NCI-H187 (cell line): ENCODE data around the gene DAP.

ENCODE experiments used
- DNase-seq, 2 experiments: peaks; one replicate each; lab custom pipeline; 2025; lab: John Stamatoyannopoulos, UW

The DAP gene

GRCh38 chr5:10760096-10760920 is 726 bp downstream of the DAP start:
- DNase-seq, result peak in 1 of 2 experiments; percentile 16

GRCh38 chr5:10759111-10759510 is 1.9 kb downstream of the DAP start:
- DNase-seq, result no peak

GRCh38 chr5:10757922-10758555 is 3.0 kb downstream of the DAP start:
- DNase-seq, result no peak

GRCh38 chr5:10757043-10757442 is 4.0 kb downstream of the DAP start:
- no peak for DNase-seq

GRCh38 chr5:10756549-10756948 is 4.5 kb downstream of the DAP start:
- DNase-seq, result no peak

GRCh38 chr5:10753178-10753577 is 7.9 kb downstream of the DAP start:
- no peak for DNase-seq

DNA sequence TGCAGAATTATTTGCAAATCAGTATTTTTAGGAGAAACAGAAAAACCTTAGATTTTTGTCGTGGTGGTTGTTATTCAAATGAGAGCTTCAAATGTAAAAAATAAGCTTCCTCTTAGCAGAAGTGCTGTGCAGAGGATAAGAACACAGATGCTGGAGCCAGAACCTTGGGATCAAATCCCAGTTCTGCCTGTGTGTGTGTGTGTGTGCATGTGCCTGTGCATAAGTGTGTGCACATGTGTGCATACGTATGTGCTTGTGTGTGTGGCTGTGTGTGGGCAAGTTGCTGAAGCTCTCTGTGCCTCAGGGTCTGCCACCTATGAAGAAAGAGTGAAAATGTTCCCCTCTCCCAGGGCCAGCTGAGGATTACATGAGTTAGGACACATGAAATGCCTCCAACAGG is 8.6 kb downstream of the DAP start:
- DNase-seq, result no peak

DNA sequence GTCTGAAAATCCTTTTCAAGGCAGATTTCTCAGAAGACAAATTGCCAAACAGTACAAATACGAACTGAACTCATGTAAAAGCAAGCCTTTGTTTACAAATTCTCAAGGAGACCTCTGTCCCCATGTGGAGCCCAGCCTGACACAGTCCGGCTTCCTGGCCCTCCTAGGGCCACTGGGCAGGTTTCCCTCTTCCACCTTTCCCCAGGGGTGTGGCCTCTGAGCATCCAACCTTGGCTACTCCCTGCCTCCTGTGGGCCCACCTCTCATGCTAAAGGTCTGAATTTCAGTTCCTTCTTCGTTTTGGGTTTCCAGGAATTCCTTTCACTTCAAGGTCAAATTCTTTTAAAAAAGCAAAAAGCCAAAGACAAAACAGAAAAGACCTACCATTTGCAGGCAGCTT is 10.1 kb downstream of the DAP start:
- DNase-seq, result no peak

GRCh38 chr5:10747678-10748622 is 13.1 kb downstream of the DAP start:
- no peak for DNase-seq

- no peak for DNase-seq
These were observed 14.3 kb downstream of the DAP start for GRCh38 chr5:10746711-10747110.

- DNase-seq, result no peak
These were observed 15.9 kb downstream of the DAP start for GRCh38 chr5:10745133-10745532.

DNA sequence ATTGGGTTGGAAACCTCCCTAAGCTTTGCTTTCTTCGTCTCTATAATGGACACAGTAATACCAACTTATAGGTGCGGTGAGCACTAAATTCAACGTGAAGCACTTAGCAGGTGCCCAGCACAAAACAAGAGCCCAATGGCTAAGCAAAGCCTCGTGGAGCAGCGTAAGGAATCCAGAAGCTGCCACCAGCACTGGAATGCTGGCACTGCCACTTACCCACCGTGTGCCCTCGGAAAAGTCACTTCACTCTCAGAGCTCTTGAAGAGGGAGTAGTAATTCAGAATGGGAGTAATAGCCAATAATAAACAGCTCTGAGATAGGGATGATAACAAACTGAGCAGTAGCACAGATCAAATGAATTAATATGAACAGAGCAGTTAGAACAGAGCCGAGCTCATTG is 16.4 kb downstream of the DAP start:
- no peak for DNase-seq

DNA sequence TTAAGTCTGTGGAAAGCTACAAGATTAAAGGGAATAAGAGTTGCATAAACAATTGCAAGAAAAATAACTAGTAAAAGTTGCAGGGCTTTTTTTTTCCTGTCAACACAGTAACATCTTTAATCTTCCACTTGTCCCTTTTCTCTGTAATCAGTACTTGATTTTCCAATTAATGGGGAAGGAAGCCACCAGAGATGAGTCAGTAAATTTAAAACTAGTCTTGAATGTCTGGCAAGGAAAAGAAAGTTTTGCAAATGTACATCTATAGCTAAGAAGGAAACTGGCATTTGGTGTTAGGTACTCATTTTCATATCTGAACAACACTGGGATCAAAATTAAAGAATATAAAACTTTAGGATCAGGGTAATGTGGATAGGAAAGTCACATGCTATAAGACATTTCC is 17.1 kb downstream of the DAP start:
- DNase-seq, result no peak

GRCh38 chr5:10743526-10743925 is 17.5 kb downstream of the DAP start:
- DNase-seq, result no peak

DNA sequence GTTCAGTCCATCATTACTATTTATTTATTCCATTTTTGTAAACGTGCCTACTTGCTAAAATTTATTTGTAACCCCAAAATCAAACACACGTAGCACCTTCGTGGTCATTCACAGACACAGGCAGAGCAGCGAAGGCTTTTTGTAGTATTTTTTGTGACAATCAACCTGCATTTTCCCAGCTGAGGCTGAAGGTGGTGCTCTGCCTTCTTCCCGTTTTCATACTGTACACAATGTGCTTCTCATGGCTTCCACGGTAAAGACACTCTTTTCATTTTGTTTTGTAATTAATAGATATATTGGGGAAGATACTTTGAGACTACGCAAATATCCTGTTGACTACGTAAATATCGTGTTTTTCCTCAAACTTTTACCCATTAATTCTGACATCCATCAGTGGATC is 19.4 kb downstream of the DAP start:
- no peak for DNase-seq

- no peak for DNase-seq
These were observed 20.6 kb downstream of the DAP start for GRCh38 chr5:10740384-10740783.

DNA sequence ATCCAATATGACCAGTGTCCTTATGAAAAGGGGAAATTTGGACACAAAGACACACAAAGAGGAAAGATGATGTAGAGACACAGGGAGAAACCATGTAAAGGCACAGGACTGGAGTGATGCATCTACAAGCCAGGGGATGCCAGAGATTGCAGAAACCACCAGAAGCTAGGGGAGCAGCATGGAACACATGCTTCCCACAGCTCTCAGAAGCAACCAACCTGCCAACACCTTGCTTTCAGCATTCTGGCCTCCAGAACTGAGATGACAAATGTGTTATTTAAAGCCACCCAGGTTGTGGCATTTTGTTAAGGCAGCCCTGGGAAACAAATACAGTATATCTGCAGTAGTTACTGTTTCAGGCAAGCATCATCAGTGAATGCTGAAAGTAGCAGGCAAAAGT is 23.2 kb downstream of the DAP start:
- no peak for DNase-seq

DNA sequence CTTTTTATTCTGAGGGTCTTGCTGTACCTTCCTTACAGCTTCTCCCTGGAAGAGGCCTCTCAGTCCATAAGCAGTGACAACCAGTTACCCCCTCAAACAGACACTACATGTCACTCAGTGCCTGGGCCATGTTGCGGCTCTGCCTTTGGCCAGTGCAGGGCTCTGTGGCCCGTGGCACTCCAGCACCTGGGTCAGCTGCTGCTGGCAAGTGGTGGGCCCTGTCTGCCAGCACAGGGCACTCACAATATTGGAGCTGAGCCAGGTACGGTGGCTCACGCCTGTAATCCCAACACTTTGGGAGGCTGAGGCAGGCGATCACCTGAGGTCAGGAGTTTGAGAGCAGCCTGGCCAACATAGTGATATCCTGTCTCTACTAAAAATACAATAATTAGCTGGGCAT is 24.2 kb downstream of the DAP start:
- DNase-seq, result no peak

DNA sequence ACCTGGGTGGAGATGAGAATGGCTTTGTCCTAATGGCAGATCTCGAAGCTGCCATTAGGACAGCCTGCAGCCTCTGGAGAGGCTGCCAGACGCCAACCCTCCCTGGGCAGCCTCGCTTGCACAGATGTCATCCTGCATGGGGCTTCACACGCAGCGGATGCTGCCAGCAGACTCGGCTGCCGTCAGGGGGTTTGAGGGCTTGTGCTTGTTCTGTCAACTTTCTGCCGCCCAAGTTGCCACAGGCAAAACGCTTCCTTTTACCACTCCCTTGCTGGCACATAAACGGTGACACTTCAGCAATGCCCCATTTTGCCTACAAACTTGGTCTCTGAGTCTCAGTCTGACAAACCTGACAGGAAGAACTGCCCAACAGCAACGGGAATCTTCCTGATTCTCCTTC is 24.7 kb downstream of the DAP start:
- DNase-seq, result no peak

DNA sequence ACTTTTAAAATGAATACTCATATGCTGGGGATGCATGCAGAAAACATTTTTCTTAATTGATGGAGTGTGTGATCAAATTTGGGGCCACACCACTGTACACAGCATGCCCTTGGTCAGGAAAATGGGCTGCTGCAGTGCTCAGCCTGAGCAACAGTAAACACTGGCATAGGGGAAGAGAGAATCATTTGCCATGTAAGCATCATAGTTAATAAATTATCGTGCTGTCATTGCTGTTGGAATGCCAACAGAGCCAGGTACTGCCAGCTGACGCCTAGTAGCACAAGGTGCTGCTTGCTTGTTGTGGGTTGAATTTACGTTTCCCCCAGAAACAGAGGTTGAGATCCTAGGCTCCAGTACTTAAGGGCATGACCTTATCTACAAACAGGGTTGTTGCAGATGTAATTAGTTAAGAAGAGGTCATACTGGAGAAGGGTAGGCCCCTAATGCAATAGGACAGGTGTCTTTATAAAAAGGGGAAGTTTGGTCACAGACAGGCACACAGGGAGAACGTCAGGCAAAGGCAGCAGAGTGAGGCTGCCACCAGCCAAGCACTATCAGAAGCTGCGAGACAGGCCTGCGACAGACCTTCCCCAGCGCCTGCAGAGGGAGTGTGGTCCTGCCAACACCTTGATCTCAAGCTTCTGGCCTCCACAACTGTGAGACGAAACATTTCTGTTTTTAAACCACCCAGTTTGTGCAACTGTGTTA is 25.3 kb downstream of the DAP start:
- DNase-seq, result no peak

GRCh38 chr5:10734832-10735523 is 26.1 kb downstream of the DAP start:
- DNase-seq, result no peak
